Measurements from ENCODE around the gene COMMD6. TPM values are rescaled to one million over a fixed set of nuclear protein-coding genes. Genes with fewer than 3 reads are reported as not detected.

Gene COMMD6
- total and polyA plus RNA-seq, 2 of the 13 experiments (the other 11 are each of a cell fraction or from before 2014, with no cell fraction given): 97.0 to 164 TPM

DNA sequence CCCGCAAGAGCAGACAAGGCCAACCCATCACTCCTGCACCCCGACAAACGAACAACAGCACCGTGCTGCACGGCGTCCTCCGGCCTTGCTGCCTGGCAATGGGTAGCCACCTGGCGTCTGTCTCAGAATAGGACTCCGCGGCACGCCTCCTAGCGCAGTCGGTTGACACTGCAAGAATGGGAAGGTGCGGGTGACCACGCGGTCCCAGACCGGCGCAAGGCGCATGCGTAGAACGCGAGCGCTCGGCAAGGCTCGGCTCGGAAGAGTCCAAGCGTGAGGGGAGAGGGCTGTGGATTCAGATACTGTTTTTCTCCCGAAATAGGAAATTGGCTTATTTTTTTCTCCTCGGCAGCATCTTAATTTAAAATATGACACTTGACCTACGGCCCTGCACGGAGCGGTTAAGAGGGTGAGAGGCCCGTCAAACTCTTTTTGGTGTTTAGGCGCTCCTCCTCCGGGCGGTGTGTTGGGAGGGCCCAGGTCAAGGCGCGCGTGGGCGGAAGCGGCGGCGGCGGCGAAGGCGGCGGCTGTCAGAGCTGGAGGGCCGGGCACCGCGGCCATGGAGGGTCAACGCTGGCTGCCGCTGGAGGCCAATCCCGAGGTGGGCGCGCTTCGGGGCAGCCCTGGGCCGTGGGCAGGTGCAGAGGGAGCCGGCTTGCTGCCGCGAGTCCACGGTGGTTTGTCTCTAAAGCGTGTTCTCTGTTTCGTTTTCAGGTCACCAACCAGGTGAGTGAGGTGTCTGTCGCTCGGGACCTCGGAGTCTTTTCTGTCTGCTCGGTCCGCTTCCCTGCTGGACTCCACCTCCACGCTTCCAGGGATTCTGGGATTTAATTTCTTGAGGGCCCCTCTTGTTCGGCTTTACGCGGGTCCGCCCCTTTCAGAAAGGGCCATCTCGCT lies 11.9 kb upstream of the COMMD6 start, which contains the start of gene UCHL3 (continued):
- peak; percentile 88 for TF ChIP-seq HNF1B (CRISPR knock-in tag; IDR thresholded peaks at IDR 0.05)
- peak in 1 of 2 experiments; percentile 58; a peak in 1 of 4 replicates for TF ChIP-seq KLF16 (CRISPR knock-in tag; IDR thresholded peaks at IDR 0.05)
- TF ChIP-seq ISX (CRISPR knock-in tag; conservative IDR thresholded peaks at IDR 0.05): no peak
- TF ChIP-seq ERF (CRISPR knock-in tag; IDR thresholded peaks at IDR 0.05): peak; percentile 64
- TF ChIP-seq, protein P1, sequence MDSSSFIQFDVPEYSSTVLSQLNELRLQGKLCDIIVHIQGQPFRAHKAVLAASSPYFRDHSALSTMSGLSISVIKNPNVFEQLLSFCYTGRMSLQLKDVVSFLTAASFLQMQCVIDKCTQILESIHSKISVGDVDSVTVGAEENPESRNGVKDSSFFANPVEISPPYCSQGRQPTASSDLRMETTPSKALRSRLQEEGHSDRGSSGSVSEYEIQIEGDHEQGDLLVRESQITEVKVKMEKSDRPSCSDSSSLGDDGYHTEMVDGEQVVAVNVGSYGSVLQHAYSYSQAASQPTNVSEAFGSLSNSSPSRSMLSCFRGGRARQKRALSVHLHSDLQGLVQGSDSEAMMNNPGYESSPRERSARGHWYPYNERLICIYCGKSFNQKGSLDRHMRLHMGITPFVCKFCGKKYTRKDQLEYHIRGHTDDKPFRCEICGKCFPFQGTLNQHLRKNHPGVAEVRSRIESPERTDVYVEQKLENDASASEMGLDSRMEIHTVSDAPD (CRISPR knock-in tag; IDR thresholded peaks at IDR 0.05): 0 out of 2 replicates have a peak, but pooled peaks have one; percentile 61
- TF ChIP-seq ZFP62 (CRISPR knock-in tag; IDR thresholded peaks at IDR 0.05): no peak
- TF ChIP-seq ZBTB7A (CRISPR knock-in tag; IDR thresholded peaks at IDR 0.05): no peak
- peak; percentile 31; the same call in 1 of the 2 replicates for TF ChIP-seq ELF3 (CRISPR knock-in tag; IDR thresholded peaks at IDR 0.05)
- no peak for TF ChIP-seq ZNF746 (CRISPR knock-in tag; IDR thresholded peaks at IDR 0.05)
- no peak for TF ChIP-seq ZNF550 (CRISPR knock-in tag; IDR thresholded peaks at IDR 0.05; ENCODE audit: borderline replicate concordance)
- TF ChIP-seq SMARCE1 (IDR thresholded peaks at IDR 0.05; ENCODE audit: borderline replicate concordance): no peak
- TF ChIP-seq, protein P2, sequence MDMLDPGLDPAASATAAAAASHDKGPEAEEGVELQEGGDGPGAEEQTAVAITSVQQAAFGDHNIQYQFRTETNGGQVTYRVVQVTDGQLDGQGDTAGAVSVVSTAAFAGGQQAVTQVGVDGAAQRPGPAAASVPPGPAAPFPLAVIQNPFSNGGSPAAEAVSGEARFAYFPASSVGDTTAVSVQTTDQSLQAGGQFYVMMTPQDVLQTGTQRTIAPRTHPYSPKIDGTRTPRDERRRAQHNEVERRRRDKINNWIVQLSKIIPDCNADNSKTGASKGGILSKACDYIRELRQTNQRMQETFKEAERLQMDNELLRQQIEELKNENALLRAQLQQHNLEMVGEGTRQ (IDR thresholded peaks at IDR 0.05; ENCODE audit: low read depth, low read length): peak; percentile 22; the same call in 1 of the 2 replicates
- TF ChIP-seq, protein P2 (CRISPR knock-in tag; IDR thresholded peaks at IDR 0.05; ENCODE audit: borderline replicate concordance): no peak
- no peak for TF ChIP-seq ZNF616 (CRISPR knock-in tag; IDR thresholded peaks at IDR 0.05; ENCODE audit: low read depth)
- TF ChIP-seq, protein P3, sequence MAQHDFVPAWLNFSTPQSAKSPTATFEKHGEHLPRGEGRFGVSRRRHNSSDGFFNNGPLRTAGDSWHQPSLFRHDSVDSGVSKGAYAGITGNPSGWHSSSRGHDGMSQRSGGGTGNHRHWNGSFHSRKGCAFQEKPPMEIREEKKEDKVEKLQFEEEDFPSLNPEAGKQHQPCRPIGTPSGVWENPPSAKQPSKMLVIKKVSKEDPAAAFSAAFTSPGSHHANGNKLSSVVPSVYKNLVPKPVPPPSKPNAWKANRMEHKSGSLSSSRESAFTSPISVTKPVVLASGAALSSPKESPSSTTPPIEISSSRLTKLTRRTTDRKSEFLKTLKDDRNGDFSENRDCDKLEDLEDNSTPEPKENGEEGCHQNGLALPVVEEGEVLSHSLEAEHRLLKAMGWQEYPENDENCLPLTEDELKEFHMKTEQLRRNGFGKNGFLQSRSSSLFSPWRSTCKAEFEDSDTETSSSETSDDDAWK (CRISPR knock-in tag; IDR thresholded peaks at IDR 0.05): no peak
- no peak for TF ChIP-seq KDM6A (CRISPR knock-in tag; IDR thresholded peaks at IDR 0.05; ENCODE audit: low read depth)
- peak; percentile 41 for TF ChIP-seq CREB1 (IDR thresholded peaks at IDR 0.05)
- TF ChIP-seq CREB1 (CRISPR knock-in tag; IDR thresholded peaks at IDR 0.05): 0 out of 2 replicates have a peak, but pooled peaks have one; percentile 12
- TF ChIP-seq ZNF83 (CRISPR knock-in tag; IDR thresholded peaks at IDR 0.05; ENCODE audit: borderline replicate concordance): no peak
- TF ChIP-seq ZFY (CRISPR knock-in tag; IDR thresholded peaks at IDR 0.05): peak; percentile 72; the same call in 1 of the 2 replicates
- peak; percentile 91 for TF ChIP-seq MNT (IDR thresholded peaks at IDR 0.05)
- peak; percentile 75; the same call in 1 of the 2 replicates for TF ChIP-seq GATAD1 (CRISPR knock-in tag; IDR thresholded peaks at IDR 0.05)
- peak; percentile 85 for TF ChIP-seq KLF6 (CRISPR knock-in tag; IDR thresholded peaks at IDR 0.05)

Data from HepG2 (cell line).